Measurements from ENCODE around the gene SLC7A8. TPM values are rescaled to one million over a fixed set of nuclear protein-coding genes. Genes with fewer than 3 reads are reported as not detected.

The SLC7A8 gene
- total and polyA plus RNA-seq, 7 experiments from 2014 or later: 0.36 to 7.7 (median 2.5) TPM

- Histone ChIP-seq H3K4me3 (ENCODE audit: low read length) (no peak overlapping the region), H3K36me3 (ENCODE audit: control insufficient read depth in 2 of 3, insufficient read depth in 3 of 3, low read length in 3 of 3) (no peaks in the 10 kb centered on the region), H3K27ac (ENCODE audit: low read depth, low read length) (no peak overlapping the region), H3K4me1 (ENCODE audit: control insufficient read depth in 2 of 2, insufficient read depth in 2 of 2, low read length in 2 of 2) (peaks cover 0 to 29% of the 10 kb centered on the region in 2 donors), H3K9me3 (ENCODE audit: control insufficient read depth in 2 of 3, low read length in 3 of 3) (no peaks in the 10 kb centered on the region), H3K27me3 (ENCODE audit: control insufficient read depth in 2 of 2, insufficient read depth in 2 of 2, low read length in 2 of 2) (no peaks in the 10 kb centered on the region)
- CTCF ChIA-PET: no interaction called here
- intact Hi-C loops (cut with micrococcal nuclease): no loop called here
- Mint-ChIP-seq H3K4me3 (no peak overlapping the region), H3K4me1 (peaks cover 6 to 61% (median 39%) of the 10 kb centered on the region in 7 donors), H3K9me3 (no peaks in the 10 kb centered on the region), H3K27me3 (peaks cover 0 to 12% (median 0%) of the 10 kb centered on the region in 5 donors), H3K36me3 (no peaks in the 10 kb centered on the region), H3K27ac (peak overlapping the region in 1 of 9 donors; percentile 31)
- POLR2A ChIA-PET: no interaction called here
- no peak for ATAC-seq
- DNase-seq: no peak
Measured at GRCh38 chr14:23159532-23159931, 23.9 kb downstream of the SLC7A8 start.

GRCh38 chr14:23158779-23159178, 24.7 kb downstream of the SLC7A8 start:
- Mint-ChIP-seq H3K36me3 (no peaks in the 10 kb centered on the region), H3K4me3 (no peak overlapping the region), H3K9me3 (no peaks in the 10 kb centered on the region), H3K27me3 (peaks cover 0 to 12% (median 0%) of the 10 kb centered on the region in 5 donors), H3K27ac (peak overlapping the region in 2 of 9 donors; percentile 16 to 31), H3K4me1 (peaks cover 7 to 61% (median 47%) of the 10 kb centered on the region in 7 donors)
- H3K4me3 ChIP-seq (ENCODE audit: low read length): no peak overlapping the region
- H3K4me1 ChIP-seq (ENCODE audit: control insufficient read depth in 2 of 2, insufficient read depth in 2 of 2, low read length in 2 of 2): peaks cover 0 to 37% of the 10 kb centered on the region in 2 donors
- ChIA-PET CTCF (interaction anchor here (0.8 kb wide), 1 partner anchor 37 kb away, joined by 3 read pairs; no protein-coding TSS in a partner anchor), POLR2A (no interaction called here)
- intact Hi-C loops (cut with micrococcal nuclease): no loop called here
- H3K36me3 ChIP-seq (ENCODE audit: control insufficient read depth in 2 of 3, insufficient read depth in 3 of 3, low read length in 3 of 3): no peaks in the 10 kb centered on the region
- no peaks in the 10 kb centered on the region for H3K9me3 ChIP-seq (ENCODE audit: control insufficient read depth in 2 of 3, low read length in 3 of 3)
- no peaks in the 10 kb centered on the region for H3K27me3 ChIP-seq (ENCODE audit: control insufficient read depth in 2 of 2, insufficient read depth in 2 of 2, low read length in 2 of 2)
- no peak for DNase-seq
- no peak overlapping the region for H3K27ac ChIP-seq (ENCODE audit: low read depth, low read length)
- ATAC-seq: no peak

- Mint-ChIP-seq H3K27ac (peak overlapping the region in 8 of 9 donors; percentile 48 to 88 (median 74)), H3K36me3 (peaks cover 0 to 2% (median 0%) of the 10 kb centered on the region in 5 donors), H3K4me3 (peak overlapping the region; percentile 28 to 91 (median 75)), H3K27me3 (peaks cover 0 to 15% (median 0%) of the 10 kb centered on the region in 5 donors), H3K4me1 (peaks cover 5 to 42% (median 33%) of the 10 kb centered on the region in 7 donors), H3K9me3 (no peaks in the 10 kb centered on the region)
- no peaks in the 10 kb centered on the region for H3K27me3 ChIP-seq (ENCODE audit: control insufficient read depth in 2 of 2, insufficient read depth in 2 of 2, low read length in 2 of 2)
- DNase-seq (peak in 5 of 9 donors; percentile 8 to 20 (median 15)), ATAC-seq (peak; percentile 47)
- intact Hi-C loops (cut with micrococcal nuclease): loop anchor here in 1 of 2 donors (2.0 kb wide), 2 partner anchors 28 to 34 kb away; partner anchors contain the start of gene SLC7A8
- POLR2A ChIA-PET: interaction anchor here (0.8 to 1.1 kb wide), 3 partner anchors 22 to 61 kb away, joined by 3 to 4 read pairs (median 4); no protein-coding TSS in a partner anchor
- H3K9me3 ChIP-seq (ENCODE audit: control insufficient read depth in 2 of 3, low read length in 3 of 3): no peaks in the 10 kb centered on the region
- no peaks in the 10 kb centered on the region for H3K36me3 ChIP-seq (ENCODE audit: control insufficient read depth in 2 of 3, insufficient read depth in 3 of 3, low read length in 3 of 3)
- H3K27ac ChIP-seq (ENCODE audit: low read depth, low read length): no peak overlapping the region
- CTCF ChIA-PET: interaction anchor here (1.7 kb wide), 1 partner anchor 32 kb away, joined by 6 read pairs; no protein-coding TSS in a partner anchor
- H3K4me3 ChIP-seq (ENCODE audit: low read length): no peak overlapping the region
- peaks cover 0 to 27% of the 10 kb centered on the region in 2 donors for H3K4me1 ChIP-seq (ENCODE audit: control insufficient read depth in 2 of 2, insufficient read depth in 2 of 2, low read length in 2 of 2)
Measured at GRCh38 chr14:23154964-23155587, 28.4 kb downstream of the SLC7A8 start.

GRCh38 chr14:23153851-23154796, 29.3 kb downstream of the SLC7A8 start:
- POLR2A ChIA-PET: interaction anchor here (0.8 to 1.1 kb wide), 3 partner anchors 23 to 60 kb away, joined by 3 to 4 read pairs (median 4); no protein-coding TSS in a partner anchor
- H3K4me3 Mint-ChIP-seq: peak overlapping the region in 9 of 10 donors; percentile 66 to 91 (median 75)
- peaks cover 5 to 45% (median 33%) of the 10 kb centered on the region in 7 donors for H3K4me1 Mint-ChIP-seq

GRCh38 chr14:23151342-23151741, 32.1 kb downstream of the SLC7A8 start:
- intact Hi-C loops (cut with micrococcal nuclease): no loop called here
- H3K9me3 ChIP-seq (ENCODE audit: control insufficient read depth in 2 of 3, low read length in 3 of 3): no peaks in the 10 kb centered on the region
- Mint-ChIP-seq H3K27ac (peak overlapping the region in 1 of 9 donors; percentile 10), H3K9me3 (no peaks in the 10 kb centered on the region), H3K27me3 (peaks cover 0 to 16% (median 5%) of the 10 kb centered on the region in 5 donors), H3K36me3 (peaks cover 0 to 11% (median 0%) of the 10 kb centered on the region in 5 donors), H3K4me1 (peaks cover 5 to 36% (median 32%) of the 10 kb centered on the region in 7 donors), H3K4me3 (no peak overlapping the region)
- ATAC-seq: no peak
- DNase-seq: no peak
- H3K4me1 ChIP-seq (ENCODE audit: control insufficient read depth in 2 of 2, insufficient read depth in 2 of 2, low read length in 2 of 2): peaks cover 0 to 27% of the 10 kb centered on the region in 2 donors
- H3K36me3 ChIP-seq (ENCODE audit: control insufficient read depth in 2 of 3, insufficient read depth in 3 of 3, low read length in 3 of 3): no peaks in the 10 kb centered on the region
- H3K27me3 ChIP-seq (ENCODE audit: control insufficient read depth in 2 of 2, insufficient read depth in 2 of 2, low read length in 2 of 2): no peaks in the 10 kb centered on the region
- no peak overlapping the region for H3K27ac ChIP-seq (ENCODE audit: low read depth, low read length)
- ChIA-PET POLR2A (interaction anchor here (1.0 to 1.3 kb wide), 2 partner anchors 11 to 30 kb away, joined by 3 read pairs; no protein-coding TSS in a partner anchor), CTCF (interaction anchor here (0.9 to 1.7 kb wide), 2 partner anchors 30 to 36 kb away, joined by 4 to 6 read pairs; no protein-coding TSS in a partner anchor)
- no peak overlapping the region for H3K4me3 ChIP-seq (ENCODE audit: low read length)

More at GRCh38 chr14:23153851-23154796, 29.3 kb downstream of the SLC7A8 start:
- intact Hi-C loops (cut with micrococcal nuclease): loop anchor here in 1 of 2 donors (2.0 kb wide), 2 partner anchors 29 to 33 kb away; partner anchors contain the start of gene SLC7A8
- H3K27me3 ChIP-seq (ENCODE audit: control insufficient read depth in 2 of 2, insufficient read depth in 2 of 2, low read length in 2 of 2): no peaks in the 10 kb centered on the region
- H3K4me3 ChIP-seq (ENCODE audit: low read length): peak overlapping the region; percentile 21
- DNase-seq (peak in 4 of 9 donors; percentile 21 to 27 (median 24)), ATAC-seq (no peak)
- Mint-ChIP-seq H3K27me3 (peaks cover 0 to 17% (median 3%) of the 10 kb centered on the region in 5 donors), H3K27ac (peak overlapping the region in 8 of 9 donors; percentile 19 to 88 (median 72)), H3K36me3 (peaks cover 0 to 3% (median 0%) of the 10 kb centered on the region in 5 donors), H3K9me3 (no peaks in the 10 kb centered on the region)
- H3K27ac ChIP-seq (ENCODE audit: low read depth, low read length): no peak overlapping the region
- H3K9me3 ChIP-seq (ENCODE audit: control insufficient read depth in 2 of 3, low read length in 3 of 3): no peaks in the 10 kb centered on the region
- H3K36me3 ChIP-seq (ENCODE audit: control insufficient read depth in 2 of 3, insufficient read depth in 3 of 3, low read length in 3 of 3): no peaks in the 10 kb centered on the region
- H3K4me1 ChIP-seq (ENCODE audit: control insufficient read depth in 2 of 2, insufficient read depth in 2 of 2, low read length in 2 of 2): peaks cover 0 to 27% of the 10 kb centered on the region in 2 donors
- CTCF ChIA-PET: interaction anchor here (1.7 kb wide), 1 partner anchor 33 kb away, joined by 6 read pairs; no protein-coding TSS in a partner anchor

GRCh38 chr14:23149745-23150144, 33.7 kb downstream of the SLC7A8 start:
- Histone ChIP-seq H3K27me3 (ENCODE audit: control insufficient read depth in 2 of 2, insufficient read depth in 2 of 2, low read length in 2 of 2) (no peaks in the 10 kb centered on the region), H3K36me3 (ENCODE audit: control insufficient read depth in 2 of 3, insufficient read depth in 3 of 3, low read length in 3 of 3) (no peaks in the 10 kb centered on the region), H3K4me1 (ENCODE audit: control insufficient read depth in 2 of 2, insufficient read depth in 2 of 2, low read length in 2 of 2) (peaks cover 0 to 19% of the 10 kb centered on the region in 2 donors), H3K9me3 (ENCODE audit: control insufficient read depth in 2 of 3, low read length in 3 of 3) (no peaks in the 10 kb centered on the region), H3K4me3 (ENCODE audit: low read length) (no peak overlapping the region), H3K27ac (ENCODE audit: low read depth, low read length) (no peak overlapping the region)
- ChIA-PET POLR2A (interaction anchor here (1.2 kb wide), 1 partner anchor 14 kb away, joined by 3 read pairs; no protein-coding TSS in a partner anchor), CTCF (interaction anchor here (1.2 kb wide), 1 partner anchor 33 kb away, joined by 3 read pairs; no protein-coding TSS in a partner anchor)
- peaks cover 0 to 21% (median 9%) of the 10 kb centered on the region in 5 donors for H3K27me3 Mint-ChIP-seq
- H3K36me3 Mint-ChIP-seq: peaks cover 0 to 11% (median 3%) of the 10 kb centered on the region in 5 donors
- peaks cover 2 to 22% (median 18%) of the 10 kb centered on the region in 7 donors for H3K4me1 Mint-ChIP-seq
- intact Hi-C loops (cut with micrococcal nuclease): no loop called here
- DNase-seq: no peak
- H3K9me3 Mint-ChIP-seq: no peaks in the 10 kb centered on the region
- H3K4me3 Mint-ChIP-seq: no peak overlapping the region
- ATAC-seq: no peak
- H3K27ac Mint-ChIP-seq: no peak overlapping the region
